Eye (tissue), 1 donor: ENCODE measurements around the gene KCNK3.

ENCODE experiments used
- DNase-seq: peaks from one replicate; pipeline ENCODE4 v3.0.0-alpha.2; 2015

KCNK3 gene

DNA sequence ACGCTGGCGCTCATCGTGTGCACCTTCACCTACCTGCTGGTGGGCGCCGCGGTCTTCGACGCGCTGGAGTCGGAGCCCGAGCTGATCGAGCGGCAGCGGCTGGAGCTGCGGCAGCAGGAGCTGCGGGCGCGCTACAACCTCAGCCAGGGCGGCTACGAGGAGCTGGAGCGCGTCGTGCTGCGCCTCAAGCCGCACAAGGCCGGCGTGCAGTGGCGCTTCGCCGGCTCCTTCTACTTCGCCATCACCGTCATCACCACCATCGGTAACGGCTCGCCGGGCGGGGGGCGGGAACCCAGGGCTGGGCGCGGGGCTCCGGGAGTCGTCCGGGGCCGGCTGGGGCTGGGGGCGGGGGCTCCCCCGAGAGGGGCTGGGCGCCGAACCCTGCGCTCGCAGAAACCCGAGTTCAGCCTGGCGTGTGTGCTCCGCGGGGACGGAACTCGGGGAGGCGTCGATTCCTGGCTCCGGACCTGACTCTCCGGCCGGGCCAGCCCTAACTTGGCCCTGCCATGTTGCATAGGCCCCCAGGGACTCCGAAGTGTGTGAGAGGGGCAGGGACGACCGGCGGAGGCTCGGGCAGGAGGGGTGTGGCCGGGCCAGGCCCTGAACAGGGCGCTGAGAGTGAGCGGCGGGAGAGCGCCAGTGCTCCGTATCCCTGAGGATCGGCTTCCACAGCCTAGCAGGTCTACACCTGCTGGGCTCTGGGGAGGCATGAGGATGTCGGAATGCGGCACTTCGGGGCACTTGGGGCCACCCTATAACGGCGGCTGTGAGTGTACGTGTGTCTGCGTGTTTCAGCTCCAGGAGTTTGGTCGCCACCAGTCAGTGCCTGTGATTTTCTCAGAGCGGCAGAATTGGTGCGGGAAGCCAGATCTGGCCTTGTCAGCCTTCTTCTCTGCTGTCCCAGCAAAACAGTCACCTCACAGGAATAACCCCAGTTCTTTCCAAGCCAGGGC, 651 bp downstream of the KCNK3 start:
- DNase-seq, result peak; percentile 74

DNA sequence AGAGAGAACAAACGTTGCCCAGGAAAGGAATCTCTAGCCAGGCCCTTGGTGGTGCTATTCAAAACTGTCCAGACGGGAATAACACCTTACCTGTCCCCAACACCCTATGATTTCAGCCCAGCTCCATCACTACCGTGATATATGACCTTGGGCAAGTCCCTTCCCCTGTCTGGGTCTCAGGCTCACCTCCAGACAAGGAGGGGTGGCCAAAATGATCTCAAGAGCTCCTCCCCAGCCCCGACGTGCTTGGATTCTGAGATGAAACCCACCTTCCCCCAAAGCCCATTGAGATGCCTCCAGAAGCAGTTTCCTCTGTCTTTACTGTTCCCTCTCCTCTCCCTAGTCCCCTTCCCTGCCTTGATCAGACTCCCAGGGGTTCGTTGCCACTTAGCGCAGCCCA, 1.5 kb downstream of the KCNK3 start:
- no peak for DNase-seq

DNA sequence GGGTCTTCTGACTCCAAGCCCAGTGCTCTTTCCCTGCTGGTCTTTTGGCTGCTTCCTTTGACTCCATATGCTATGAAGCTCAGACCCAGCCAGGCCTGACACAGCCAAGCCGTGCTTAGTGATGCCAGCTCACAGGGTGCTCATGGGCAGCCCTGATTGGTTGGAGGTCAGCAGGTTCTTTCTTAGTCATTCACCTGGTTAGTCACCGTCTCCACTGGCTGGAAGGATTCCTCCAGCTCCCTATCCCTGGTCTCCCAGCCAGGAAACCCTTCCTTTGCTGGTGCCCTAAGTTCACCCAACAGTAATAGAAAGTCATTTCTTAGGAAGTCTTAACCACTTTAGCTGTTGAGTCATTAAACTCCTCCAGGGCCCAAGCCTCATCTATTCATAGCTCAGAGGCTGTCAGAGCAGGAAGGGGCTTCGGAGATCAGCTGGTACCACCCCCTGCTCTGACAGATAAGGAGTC, 3.9 kb downstream of the KCNK3 start:
- no peak for DNase-seq

DNA sequence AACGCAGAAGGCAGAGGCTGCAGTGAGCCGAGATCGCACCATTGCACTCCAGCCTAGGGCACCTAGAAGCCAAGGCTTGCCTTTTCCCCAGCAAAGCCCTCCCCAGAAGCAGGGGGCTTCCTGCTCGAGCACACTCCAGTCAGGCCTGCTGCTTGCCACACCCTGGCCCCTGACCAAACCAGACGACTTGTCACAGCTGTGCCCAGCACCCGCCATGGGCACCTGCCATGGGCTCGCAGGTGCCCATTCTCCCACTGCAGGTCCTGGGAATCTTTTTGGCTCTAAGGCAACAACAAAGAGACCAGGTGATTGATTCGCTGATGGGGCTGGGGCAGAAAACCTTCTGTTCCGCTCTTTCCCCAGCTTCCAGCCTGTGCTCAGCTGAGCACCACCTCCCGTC, 4.9 kb downstream of the KCNK3 start:
- no peak for DNase-seq

DNA sequence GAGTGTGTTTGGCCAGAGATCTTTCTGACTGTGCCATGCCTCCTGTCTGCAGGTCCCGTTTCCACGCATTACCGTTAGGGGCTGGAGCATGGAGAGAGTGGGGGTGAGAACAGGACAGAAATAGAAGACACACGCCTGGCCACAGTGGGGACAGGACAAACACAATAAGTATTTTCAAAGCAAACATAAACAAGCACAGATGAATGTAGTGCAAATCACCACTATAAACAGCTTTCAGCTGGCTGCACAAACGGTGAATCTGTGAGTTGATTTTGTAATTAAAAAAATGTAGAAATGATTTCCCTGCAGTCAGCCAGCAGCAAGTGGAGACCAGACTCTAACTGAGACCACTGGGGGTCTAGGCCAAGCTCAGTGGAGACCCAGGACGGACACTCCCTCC, 6.8 kb downstream of the KCNK3 start:
- DNase-seq, result no peak

DNA sequence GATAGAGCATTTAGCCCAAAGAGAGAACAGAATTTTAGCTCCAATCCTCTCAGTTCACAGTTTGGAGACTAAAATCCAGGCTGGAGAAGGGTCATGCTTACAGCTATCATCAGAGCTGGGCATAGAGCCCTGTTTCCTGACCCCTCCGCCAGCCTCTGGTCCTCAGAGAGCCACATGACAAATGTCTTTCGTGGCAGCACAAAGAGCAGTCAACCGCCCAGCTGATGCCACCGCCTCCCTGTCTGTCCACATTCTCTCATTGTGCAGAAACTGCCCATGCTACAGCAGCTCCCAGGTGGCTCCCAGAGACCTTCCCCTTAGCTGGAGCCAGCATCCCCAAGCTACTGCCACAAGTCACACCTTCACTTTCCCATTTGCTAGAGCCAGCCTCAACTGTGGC, 7.6 kb downstream of the KCNK3 start:
- DNase-seq, result no peak

DNA sequence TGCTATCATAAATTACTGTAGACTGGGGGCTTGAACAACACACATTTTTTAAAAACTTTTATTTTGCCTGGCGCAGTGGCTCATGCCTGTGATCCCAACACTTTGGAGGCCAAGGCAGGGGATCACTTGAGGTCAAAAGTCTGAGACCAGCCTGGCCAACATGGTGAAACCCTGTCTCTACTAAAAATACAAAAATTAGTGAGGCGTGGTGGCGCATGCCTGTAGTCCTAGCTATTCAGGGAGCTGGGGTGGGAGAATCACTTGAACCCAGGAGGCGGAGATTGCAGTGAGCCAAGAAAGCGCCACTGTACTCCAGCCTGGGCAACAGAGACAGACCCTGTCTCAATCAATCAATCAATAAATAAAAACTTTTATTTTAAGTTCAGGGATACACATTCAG, 9.1 kb downstream of the KCNK3 start:
- DNase-seq, result no peak

DNA sequence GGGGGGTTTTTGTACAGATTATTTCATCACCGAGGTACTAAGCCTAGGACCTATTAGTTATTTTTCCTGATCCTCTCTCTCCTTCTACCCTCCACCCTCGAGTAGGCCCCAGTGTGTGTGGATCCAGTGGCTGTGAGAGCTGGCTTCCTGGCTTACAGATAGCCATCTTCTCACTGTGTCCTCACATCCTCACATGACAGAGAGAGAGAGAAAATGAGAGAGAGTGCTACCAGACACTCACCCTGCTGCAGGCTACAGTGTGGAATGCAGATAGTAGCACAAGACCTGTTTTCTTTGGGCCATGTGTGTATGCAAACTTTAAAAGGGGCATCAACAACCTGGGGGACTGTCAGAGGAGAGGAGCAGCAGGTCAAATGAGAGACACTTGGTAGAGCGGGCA, 9.5 kb downstream of the KCNK3 start:
- DNase-seq, result no peak

DNA sequence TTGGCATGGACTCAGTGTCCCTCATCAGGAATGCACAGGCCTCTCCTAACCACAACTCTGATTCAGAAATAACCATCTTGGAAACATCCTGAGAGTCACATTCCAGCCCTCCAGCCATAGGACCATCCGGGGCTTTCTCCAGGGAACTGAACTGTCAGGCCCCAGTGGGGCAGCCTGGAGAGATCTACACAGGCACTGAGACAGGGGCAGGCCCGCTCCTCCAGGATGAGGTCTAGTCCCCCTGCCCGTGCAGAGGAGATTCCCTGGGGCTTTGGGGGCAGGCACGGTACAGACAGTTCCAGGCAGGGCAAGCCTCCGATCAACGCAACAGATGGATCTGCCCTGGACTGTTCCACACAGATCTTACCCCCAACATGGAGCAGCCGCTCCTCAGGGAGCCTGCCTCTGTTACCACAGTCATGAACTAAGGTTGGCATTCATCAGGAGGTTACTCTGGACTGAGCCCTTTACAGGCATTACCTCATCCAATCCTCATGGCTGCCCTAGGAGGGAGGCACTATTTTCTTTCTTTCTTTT, 12.0 kb downstream of the KCNK3 start:
- DNase-seq, result no peak

DNA sequence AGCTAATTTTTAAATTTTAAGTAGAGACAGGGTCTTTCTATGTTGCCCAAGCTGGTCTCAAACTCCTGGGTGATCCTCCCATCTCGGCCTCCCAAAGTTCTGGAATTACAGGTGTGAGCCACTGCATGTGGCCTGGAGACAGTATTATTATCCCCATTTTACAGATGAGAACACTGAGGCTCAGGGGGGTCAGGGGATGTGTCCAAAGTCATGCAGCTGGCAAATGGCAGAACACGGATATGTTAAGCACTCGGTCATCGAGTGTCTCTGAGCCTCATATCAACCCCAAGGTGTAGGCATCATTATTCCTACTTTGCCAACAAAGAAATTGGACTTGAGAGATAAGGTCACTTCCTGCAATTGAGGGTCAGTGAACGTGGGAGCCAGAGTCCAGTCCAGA, 12.6 kb downstream of the KCNK3 start:
- no peak for DNase-seq

DNA sequence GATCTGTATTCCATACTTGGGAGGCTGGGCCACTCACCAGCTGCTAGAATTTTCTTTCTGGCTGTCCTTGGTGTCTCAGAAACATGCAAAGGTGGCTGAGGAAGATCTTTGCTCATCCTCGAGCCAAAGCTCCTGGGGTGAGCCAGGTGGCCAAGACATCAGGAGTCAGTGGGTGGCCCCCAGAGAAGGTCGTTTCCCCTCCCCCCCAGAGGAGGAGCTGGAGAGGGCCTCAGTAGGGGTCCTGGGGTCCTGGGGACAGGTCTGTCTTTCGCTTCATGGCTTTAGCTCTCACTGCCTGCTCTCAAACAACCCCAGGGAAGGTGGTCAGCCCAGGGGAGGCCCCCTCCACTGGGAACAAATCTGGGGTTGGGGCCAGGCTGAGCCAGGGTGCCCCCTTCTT, 13.6 kb downstream of the KCNK3 start:
- no peak for DNase-seq

DNA sequence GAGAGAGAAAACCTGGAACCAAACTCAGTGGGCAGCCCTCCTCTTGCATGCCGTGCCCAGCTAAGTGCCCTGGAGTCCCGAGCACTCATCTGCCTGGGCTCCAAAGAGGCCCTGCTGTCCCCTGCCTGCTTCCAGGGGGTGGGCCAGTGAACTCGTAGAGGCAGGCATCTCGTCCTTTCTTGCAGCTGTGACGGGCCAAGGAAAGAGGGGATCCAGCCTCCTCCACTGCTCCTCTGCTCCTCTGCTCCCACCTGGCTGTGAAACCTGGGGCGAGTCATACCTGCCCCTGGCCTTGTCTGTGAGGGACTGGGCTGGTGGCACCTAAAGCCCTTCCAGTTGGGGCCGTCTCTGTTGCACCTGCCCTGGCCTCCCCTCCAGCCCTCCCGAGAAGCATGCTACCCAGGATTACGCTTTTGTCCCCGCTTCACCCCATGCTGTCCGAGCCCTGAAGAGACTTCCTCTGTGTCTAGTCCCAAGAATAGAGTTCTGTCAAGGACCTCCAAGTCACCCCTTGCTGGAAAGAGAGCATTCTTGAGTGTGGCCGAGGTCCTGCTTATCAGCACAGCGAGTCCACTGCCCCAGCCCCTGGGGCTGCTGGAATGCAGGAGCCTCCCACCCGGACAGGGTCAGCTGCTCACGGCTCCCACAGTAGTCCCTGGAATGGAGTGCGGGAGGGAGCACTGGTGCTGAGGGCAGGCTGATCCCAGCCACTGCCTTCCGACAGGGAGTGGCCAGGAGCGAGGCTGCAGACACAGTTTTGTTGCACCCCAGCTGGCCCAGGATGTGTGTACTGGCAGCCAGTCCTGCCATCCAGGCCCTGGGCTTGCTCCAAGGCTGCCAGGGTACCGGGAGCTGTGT, 14.3 kb downstream of the KCNK3 start:
- peak; percentile 31 for DNase-seq

DNA sequence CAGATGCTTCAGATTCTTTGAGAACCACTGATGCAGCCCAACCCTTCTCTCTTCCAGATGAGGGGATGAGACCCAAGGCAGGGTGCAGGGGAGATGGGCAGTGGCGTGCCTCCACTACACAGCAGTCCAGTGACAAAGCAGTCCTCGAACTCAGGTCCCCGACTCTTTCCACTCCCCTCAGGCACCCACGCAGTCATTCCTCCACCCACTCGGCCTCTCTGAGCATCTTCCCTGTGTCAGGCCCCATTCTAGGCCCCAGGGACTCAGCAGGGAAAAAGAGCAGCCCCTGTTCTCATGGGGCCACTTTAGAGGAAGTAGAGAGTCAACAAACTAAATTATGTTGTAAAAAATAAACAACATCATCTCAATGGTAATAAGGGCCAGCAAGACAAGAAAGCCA, 15.2 kb downstream of the KCNK3 start:
- DNase-seq, result no peak

DNA sequence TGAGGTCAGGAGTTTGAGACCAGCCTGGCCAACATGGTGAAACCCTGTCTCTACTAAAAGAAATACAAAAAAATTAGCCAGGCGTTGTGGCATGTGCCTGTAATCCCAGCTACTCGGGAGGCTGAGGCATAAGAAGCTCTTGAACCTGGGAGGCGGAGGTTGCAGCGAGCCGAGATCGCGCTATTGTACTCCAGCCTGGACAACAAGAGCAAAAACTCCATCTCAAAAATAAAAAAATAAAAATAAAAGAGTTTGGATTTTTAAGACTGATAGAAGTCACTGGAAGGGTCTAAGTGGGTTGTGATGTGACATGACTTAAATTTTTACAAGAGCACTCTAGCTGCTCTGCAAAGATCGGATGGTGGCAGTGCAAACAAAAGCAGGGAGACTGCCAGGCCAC, 15.9 kb downstream of the KCNK3 start:
- DNase-seq, result no peak

DNA sequence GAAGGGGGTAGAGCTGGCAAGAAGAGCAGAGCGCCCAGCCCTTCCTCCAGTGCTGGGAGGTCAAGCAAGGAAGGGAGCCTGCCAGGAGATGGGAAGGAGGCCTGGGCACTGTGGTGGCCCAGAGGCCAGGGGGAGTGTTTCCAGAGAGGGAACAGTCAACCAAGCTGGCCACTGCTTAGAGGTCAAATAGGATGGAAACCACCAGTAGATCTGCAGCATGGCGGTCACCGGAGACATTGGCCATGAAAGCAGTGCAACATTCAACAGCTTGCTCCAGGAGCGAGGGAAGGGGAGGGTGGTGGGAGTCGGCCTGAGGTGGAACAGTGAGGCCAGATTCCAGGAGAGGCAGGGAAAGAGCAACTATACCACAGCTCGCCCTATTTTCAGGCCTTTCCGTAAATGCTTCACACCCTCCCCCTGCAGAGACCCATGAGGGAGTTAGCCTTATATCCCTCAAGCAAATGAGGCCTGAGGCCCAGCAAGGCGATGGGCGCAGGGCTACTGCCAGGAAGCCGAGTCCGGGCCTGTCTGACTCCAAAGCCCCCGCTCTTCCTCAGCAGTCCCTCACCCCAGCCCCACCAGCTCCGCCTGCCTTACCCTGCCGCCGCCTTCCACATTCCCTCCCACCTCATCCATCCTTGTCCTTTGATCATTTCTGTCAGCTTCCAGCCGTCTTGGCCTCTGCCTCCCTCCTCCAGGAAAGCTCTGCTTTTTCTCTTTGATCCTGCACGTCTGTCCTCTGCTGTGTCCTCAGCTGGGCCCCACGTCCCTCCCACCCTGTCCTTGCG, 17.0 kb downstream of the KCNK3 start:
- peak; percentile 39 for DNase-seq

DNA sequence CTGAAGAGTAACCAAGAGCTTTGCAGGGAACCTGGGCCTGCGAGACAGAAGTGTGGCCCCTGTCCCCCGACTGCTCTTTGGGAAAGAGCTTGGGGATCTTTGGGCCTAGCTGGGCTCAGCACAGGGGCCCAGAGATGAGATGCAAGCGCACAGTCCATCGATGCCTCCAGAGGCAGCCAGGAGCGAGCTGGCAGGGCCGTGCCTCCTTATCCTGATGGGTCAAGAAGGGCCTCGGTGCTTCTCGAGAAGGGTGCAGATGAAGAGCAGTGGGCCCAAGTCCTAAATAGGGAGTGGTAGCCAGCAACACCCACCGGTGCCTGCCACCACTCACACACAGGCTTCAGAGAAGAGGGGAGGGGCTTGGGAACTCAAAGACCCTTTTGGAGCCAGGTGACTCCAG, 17.6 kb downstream of the KCNK3 start:
- DNase-seq, result no peak

DNA sequence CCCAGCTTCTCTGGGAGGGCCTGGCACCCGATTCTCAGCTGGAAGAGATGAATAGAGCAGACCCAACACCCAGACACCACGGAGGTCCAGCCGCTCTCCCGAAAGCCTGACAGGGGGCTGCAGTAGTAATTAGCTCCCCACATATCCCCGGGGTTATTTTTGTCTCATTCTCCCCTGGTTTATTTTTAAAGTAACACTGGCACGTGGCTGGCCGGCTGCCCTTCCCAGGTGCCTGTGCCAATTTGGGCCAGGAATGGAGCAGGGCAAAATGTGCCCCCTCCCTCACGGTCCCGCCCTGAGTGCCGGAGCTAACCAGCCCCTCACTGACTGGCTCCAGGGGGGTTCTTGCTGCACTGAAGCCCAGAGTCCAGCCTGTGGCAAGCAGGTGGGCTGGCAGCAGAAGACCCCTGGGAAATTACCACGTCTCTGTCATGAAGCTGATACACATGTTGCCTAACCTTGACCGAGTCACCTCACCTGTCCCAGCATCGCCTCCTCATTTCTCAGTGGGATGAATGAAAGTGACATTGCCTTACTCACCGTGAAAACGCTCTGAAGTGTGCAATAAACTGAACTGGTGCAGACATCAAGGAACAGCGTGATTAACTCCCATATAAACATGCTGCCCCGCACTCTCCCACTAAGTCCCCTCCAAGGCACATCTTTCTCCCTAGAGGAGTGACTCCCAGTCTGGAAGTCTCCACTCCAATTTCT, 18.4 kb downstream of the KCNK3 start:
- no peak for DNase-seq

DNA sequence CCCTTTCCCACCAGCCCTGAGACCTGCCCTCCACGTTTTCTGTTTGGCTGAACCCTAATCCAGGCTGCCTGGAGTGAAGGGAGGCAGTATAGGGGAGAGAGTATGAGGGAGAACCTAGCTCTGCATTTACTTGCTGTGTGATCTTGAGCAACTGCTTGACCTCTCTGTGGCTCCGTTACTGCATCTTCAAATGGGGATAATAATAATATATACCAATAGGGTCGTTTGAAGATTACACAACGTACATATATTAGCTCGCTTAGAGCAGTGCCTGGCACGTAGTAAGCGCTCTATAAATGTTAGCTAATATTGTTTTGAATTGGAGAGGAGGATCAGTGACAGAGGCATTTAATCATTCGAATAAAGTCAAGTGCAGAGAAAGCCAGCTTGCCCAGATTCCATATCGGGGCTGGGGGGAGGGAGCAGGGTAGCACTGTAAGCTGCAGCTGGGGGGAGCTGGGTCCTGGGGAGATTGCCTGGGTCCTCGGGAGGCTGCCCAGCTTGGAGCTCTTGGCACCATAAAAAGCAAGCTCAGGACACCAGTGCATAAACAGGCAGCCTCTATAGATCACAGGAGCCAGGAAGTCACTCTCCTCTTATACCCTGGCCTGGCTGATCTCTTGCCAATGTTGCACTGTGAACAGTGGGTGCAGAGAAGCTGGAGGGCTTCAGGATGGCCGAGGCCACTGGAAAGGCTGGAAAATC, 19.1 kb downstream of the KCNK3 start:
- no peak for DNase-seq

DNA sequence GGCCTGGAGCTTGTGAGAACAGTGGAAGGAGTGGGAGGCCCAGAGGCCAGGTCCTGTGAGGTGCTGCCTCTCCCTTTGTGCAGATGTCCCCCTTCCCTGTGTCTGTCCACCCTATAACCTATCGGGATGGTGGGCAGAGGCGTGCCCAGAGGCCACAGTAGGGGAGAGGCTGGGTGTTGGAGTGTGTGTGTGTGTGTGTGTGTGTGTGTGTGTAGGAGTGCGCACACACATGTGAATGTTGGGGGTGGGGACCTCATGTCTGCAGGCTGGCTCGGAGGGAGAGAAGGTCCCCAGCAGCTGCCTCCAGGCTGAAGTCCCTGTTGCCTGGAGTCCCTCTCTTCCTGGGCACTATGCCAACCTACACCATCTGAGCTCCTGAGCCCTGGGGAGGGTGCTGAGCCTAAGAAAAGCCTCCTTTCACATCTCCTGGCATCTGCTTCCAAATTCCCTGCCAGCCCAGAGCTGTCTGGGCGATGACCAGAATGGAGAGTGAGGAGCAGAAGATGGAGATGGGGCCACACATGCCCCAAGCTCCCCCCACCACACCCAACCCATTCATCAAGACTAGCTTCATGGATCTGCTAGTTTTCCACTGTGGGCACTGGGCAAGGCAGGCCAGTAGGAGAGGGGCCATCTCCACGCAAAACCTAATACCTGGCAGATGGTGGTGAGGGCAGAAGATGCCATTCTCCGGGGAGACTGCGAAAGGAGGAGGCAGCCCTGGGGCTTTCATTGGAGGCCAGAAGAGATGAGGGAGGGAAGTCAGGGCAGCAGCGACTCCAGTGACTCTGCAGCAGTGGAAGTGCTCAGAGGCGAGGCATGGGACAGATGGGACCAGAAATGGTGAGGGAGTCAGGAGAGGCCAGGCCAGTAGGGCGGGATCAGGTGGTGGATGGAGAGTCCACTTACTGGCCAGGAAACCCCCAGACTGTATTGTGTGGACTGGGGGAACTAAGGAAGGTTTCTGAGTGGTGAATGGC, 20.3 kb downstream of the KCNK3 start:
- no peak for DNase-seq
